ENCODE results near the gene CCDC174. TPM values are rescaled to one million over a fixed set of nuclear protein-coding genes. Genes with fewer than 3 reads are reported as not detected.

CCDC174 gene
- total and polyA plus RNA-seq, 4 donors, result 4.9 to 14.2 (median 7.0) TPM

DNA sequence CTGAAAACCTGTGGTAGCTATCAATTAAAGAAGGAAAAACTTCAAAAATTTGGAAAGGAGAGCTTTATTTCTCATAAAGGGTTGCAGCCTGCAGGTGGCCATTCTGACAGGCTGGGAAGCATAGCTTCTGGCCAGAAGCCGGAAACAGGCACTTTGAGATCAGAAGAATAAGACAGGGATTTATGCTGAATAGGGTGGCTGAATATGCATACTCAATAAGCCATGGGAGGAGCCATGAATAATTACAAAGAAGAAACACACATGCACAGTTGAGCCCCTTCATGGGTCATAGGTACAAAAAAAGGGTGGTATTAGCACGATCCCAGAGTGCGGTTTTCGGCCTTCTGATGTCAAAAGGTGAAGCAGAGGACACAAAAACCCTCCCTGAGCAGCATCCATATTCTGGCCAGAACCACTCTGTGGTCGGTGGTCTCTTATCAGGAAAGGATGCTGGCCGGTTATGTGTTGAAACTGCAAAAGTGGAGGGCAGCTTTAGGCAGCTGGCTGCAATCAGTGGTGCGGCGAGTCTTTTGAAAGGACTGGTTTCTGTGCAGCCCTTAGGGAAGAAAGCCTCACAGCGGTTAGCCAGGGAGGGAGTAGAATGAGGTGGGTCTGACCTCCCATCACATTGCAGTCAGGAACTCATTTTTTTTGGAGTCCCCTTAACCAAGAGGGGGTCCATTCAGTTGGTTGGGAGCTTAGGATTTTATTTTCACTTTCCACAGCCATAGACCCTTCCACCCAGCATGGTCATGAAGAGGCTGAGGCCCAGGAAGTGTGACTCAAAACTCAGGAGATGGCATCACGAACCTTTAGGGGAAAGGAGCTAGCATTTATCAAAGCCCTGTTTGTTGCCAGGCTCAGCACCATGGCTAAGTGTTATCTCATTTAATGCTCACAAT lies 34.7 kb upstream of the CCDC174 start:
- no peaks in the 10 kb centered on the region for H3K36me3 ChIP-seq (ENCODE audit: control insufficient read depth in 4 of 4, insufficient read depth in 3 of 4, low read depth in 1 of 4, low read length in 3 of 4)
- DNase-seq (ENCODE audit: low spot score), result no peak
- no peak overlapping the region for H3K4me3 ChIP-seq (ENCODE audit: low read depth in 1 of 3, low read length in 3 of 3)
- H3K9me3 ChIP-seq (ENCODE audit: control insufficient read depth in 4 of 4, low read length in 3 of 4), result no peaks in the 10 kb centered on the region
- TF ChIP-seq NR2F2 (IDR thresholded peaks at IDR 0.05) (no peak), JUND (IDR thresholded peaks at IDR 0.05) (no peak), EGR1 (IDR thresholded peaks at IDR 0.05; ENCODE audit: low read depth in 2 of 2) (no peak), TAF1 (conservative IDR thresholded peaks at IDR 0.05) (no peak), YY1 (IDR thresholded peaks at IDR 0.05) (no peak), HNF4A (conservative IDR thresholded peaks at IDR 0.05) (no peak)
- TF ChIP-seq, protein P1, sequence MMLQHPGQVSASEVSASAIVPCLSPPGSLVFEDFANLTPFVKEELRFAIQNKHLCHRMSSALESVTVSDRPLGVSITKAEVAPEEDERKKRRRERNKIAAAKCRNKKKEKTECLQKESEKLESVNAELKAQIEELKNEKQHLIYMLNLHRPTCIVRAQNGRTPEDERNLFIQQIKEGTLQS (IDR thresholded peaks at IDR 0.05), result no peak
- TF ChIP-seq, protein P2, sequence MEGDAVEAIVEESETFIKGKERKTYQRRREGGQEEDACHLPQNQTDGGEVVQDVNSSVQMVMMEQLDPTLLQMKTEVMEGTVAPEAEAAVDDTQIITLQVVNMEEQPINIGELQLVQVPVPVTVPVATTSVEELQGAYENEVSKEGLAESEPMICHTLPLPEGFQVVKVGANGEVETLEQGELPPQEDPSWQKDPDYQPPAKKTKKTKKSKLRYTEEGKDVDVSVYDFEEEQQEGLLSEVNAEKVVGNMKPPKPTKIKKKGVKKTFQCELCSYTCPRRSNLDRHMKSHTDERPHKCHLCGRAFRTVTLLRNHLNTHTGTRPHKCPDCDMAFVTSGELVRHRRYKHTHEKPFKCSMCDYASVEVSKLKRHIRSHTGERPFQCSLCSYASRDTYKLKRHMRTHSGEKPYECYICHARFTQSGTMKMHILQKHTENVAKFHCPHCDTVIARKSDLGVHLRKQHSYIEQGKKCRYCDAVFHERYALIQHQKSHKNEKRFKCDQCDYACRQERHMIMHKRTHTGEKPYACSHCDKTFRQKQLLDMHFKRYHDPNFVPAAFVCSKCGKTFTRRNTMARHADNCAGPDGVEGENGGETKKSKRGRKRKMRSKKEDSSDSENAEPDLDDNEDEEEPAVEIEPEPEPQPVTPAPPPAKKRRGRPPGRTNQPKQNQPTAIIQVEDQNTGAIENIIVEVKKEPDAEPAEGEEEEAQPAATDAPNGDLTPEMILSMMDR (IDR thresholded peaks at IDR 0.05; ENCODE audit: low read depth, low read length, missing input control), result no peak
- H3K9ac ChIP-seq (ENCODE audit: low read depth in 1 of 2, low read length in 2 of 2), result no peak overlapping the region
- H3K27ac ChIP-seq (ENCODE audit: low read depth in 1 of 2, low read length in 2 of 2), result no peak overlapping the region
- 88% methylated on average over 10 of the region's 10 CpGs for WGBS
- no peaks in the 10 kb centered on the region for H3K4me1 ChIP-seq (ENCODE audit: control insufficient read depth in 4 of 4, insufficient read depth in 4 of 4, low read length in 3 of 4)
- H3K27me3 ChIP-seq (ENCODE audit: control insufficient read depth in 4 of 4, insufficient read depth in 4 of 4, low read length in 3 of 4), result no peaks in the 10 kb centered on the region

- no peak overlapping the region for H3K4me3 ChIP-seq (ENCODE audit: low read depth in 1 of 3, low read length in 3 of 3)
- 84% methylated on average over 6 of the region's 6 CpGs for WGBS
- TF ChIP-seq FOXA1 (IDR thresholded peaks at IDR 0.05) (no peak), SP1 (IDR thresholded peaks at IDR 0.05) (no peak), REST (IDR thresholded peaks at IDR 0.05) (no peak)
- no peak for DNase-seq (ENCODE audit: low spot score)
- H3K27ac ChIP-seq (ENCODE audit: low read depth in 1 of 2, low read length in 2 of 2), result no peak overlapping the region
- H3K9ac ChIP-seq (ENCODE audit: low read depth in 1 of 2, low read length in 2 of 2), result no peak overlapping the region
- H3K9me3 ChIP-seq (ENCODE audit: control insufficient read depth in 4 of 4, low read length in 3 of 4), result no peaks in the 10 kb centered on the region
- peaks cover 0 to 5% (median 2%) of the 10 kb centered on the region in 4 donors for H3K4me1 ChIP-seq (ENCODE audit: control insufficient read depth in 4 of 4, insufficient read depth in 4 of 4, low read length in 3 of 4)
- H3K36me3 ChIP-seq (ENCODE audit: control insufficient read depth in 4 of 4, insufficient read depth in 3 of 4, low read depth in 1 of 4, low read length in 3 of 4), result no peaks in the 10 kb centered on the region
- no peaks in the 10 kb centered on the region for H3K27me3 ChIP-seq (ENCODE audit: control insufficient read depth in 4 of 4, insufficient read depth in 4 of 4, low read length in 3 of 4)
Measured at GRCh38 chr3:14617508-14618023, 34.0 kb upstream of the CCDC174 start.

- no peaks in the 10 kb centered on the region for H3K27me3 ChIP-seq (ENCODE audit: control insufficient read depth in 4 of 4, insufficient read depth in 4 of 4, low read length in 3 of 4)
- TF ChIP-seq MAX (IDR thresholded peaks at IDR 0.05) (no peak), JUND (IDR thresholded peaks at IDR 0.05) (no peak), EGR1 (IDR thresholded peaks at IDR 0.05; ENCODE audit: low read depth in 2 of 2) (no peak), HNF4A (conservative IDR thresholded peaks at IDR 0.05) (no peak), ZBTB33 (IDR thresholded peaks at IDR 0.05) (no peak)
- TF ChIP-seq, protein P1 (IDR thresholded peaks at IDR 0.05), result no peak
- H3K27ac ChIP-seq (ENCODE audit: low read depth in 1 of 2, low read length in 2 of 2), result no peak overlapping the region
- WGBS, result 89% methylated on average over 2 of the region's 2 CpGs
- H3K36me3 ChIP-seq (ENCODE audit: control insufficient read depth in 4 of 4, insufficient read depth in 3 of 4, low read depth in 1 of 4, low read length in 3 of 4), result no peaks in the 10 kb centered on the region
- no peak overlapping the region for H3K9ac ChIP-seq (ENCODE audit: low read depth in 1 of 2, low read length in 2 of 2)
- H3K4me1 ChIP-seq (ENCODE audit: control insufficient read depth in 4 of 4, insufficient read depth in 4 of 4, low read length in 3 of 4), result peaks cover 0 to 15% (median 2%) of the 10 kb centered on the region in 4 donors
- no peak overlapping the region for H3K4me3 ChIP-seq (ENCODE audit: low read depth in 1 of 3, low read length in 3 of 3)
- no peak for DNase-seq (ENCODE audit: low spot score)
- no peaks in the 10 kb centered on the region for H3K9me3 ChIP-seq (ENCODE audit: control insufficient read depth in 4 of 4, low read length in 3 of 4)
Measured at GRCh38 chr3:14619605-14620004, 32.0 kb upstream of the CCDC174 start.

Data from liver (tissue), 9 donors.